ENCODE data around the gene CMSS1. TPM values are rescaled to one million over a fixed set of nuclear protein-coding genes. Genes with fewer than 3 reads are reported as not detected.

The CMSS1 gene
- total RNA-seq, 1 experiment from 2014 or later = 64.1 TPM

DNA sequence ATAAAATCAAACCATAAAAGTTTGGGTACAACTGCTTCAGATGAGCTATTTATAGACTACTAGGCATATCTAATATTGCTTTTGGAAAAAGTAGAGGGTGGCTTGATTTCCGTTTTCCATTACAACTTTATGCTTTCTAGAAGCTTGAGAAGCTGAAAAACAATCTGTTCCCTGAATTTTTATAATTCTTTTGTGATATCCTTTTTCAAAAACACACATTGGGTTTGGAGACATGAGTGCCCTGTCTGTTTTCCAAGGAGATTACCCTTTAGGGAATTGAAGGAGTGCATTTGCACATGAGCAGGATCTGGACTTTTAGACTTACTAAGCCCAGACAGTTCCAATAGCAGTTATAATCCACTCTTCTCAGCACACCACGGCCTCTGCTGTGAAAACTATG, 346.1 kb downstream of the CMSS1 start:
- Histone ChIP-seq H3K9me2 (ENCODE audit: insufficient read depth) (no peaks in the 10 kb centered on the region), H3K79me2 (ENCODE audit: insufficient read depth, low read length) (no peaks in the 10 kb centered on the region), H3K4me2 (ENCODE audit: low read length) (no peak overlapping the region), H3K9ac (ENCODE audit: low read length) (no peak overlapping the region), H3K36me3 (ENCODE audit: control insufficient read depth in 1 of 2, insufficient read depth in 2 of 2, low read length in 2 of 2) (peaks cover 0 to 2% of the 10 kb centered on the region in 2 experiments; a peak in 1 of 4 replicates), H3K4me1 (ENCODE audit: control insufficient read depth in 1 of 2, insufficient read depth in 2 of 2, low read length in 2 of 2) (no peaks in the 10 kb centered on the region), H3K27ac (ENCODE audit: low read depth, low read length) (no peak overlapping the region), H2AFZ (ENCODE audit: low read depth, low read length, poor library complexity, severe bottlenecking) (no peak overlapping the region), H4K20me1 (ENCODE audit: insufficient read depth) (no peaks in the 10 kb centered on the region), H3K4me3 (replicated peaks in 1 of 2; ENCODE audit: low read depth in 1 of 2, low read length in 2 of 2) (no peak overlapping the region), H3K27me3 (ENCODE audit: insufficient read depth, low read length) (no peaks in the 10 kb centered on the region), H3K9me3 (ENCODE audit: control insufficient read depth in 1 of 2, insufficient read depth in 1 of 2, low read depth in 1 of 2, low read length in 2 of 2) (no peaks in the 10 kb centered on the region)
- no TSS peak for BruUV-seq (replicated peaks)
- RAD21 ChIA-PET (ENCODE audit: low non-redundant PET in 1 of 2, low total read pairs in 2 of 2, uncharacterized antibody in 2 of 2, unreplicated experiment in 2 of 2) = no interaction called here
- CTCF ChIA-PET = no interaction called here
- TF ChIP-seq, protein P1, sequence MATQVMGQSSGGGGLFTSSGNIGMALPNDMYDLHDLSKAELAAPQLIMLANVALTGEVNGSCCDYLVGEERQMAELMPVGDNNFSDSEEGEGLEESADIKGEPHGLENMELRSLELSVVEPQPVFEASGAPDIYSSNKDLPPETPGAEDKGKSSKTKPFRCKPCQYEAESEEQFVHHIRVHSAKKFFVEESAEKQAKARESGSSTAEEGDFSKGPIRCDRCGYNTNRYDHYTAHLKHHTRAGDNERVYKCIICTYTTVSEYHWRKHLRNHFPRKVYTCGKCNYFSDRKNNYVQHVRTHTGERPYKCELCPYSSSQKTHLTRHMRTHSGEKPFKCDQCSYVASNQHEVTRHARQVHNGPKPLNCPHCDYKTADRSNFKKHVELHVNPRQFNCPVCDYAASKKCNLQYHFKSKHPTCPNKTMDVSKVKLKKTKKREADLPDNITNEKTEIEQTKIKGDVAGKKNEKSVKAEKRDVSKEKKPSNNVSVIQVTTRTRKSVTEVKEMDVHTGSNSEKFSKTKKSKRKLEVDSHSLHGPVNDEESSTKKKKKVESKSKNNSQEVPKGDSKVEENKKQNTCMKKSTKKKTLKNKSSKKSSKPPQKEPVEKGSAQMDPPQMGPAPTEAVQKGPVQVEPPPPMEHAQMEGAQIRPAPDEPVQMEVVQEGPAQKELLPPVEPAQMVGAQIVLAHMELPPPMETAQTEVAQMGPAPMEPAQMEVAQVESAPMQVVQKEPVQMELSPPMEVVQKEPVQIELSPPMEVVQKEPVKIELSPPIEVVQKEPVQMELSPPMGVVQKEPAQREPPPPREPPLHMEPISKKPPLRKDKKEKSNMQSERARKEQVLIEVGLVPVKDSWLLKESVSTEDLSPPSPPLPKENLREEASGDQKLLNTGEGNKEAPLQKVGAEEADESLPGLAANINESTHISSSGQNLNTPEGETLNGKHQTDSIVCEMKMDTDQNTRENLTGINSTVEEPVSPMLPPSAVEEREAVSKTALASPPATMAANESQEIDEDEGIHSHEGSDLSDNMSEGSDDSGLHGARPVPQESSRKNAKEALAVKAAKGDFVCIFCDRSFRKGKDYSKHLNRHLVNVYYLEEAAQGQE (IDR thresholded peaks at IDR 0.05; ENCODE audit: low read depth) = no peak
- intact Hi-C loops (cut with micrococcal nuclease) = no loop called here
- ATAC-seq (no peak), DNase-seq (ENCODE audit: low read depth, low spot score) (no peak)
- POLR2A ChIA-PET = no interaction called here

DNA sequence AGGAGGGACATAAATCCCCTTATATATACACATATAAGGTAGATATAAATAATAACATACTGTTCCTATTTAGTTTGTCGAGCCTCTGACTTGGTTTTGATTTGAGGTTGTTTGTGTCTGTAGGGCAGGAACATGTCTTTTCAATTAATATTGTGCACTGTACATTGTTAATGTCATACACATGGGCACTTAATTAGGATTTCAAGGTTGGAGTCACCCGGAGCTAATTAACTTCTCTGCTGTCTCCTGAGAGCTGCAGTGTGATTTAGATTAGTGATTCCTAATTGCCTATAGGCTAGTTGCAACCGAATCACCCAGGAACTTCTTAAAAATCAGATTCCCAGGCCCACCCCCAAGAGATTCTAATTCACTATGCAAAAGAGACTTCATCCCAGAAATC, 347.1 kb downstream of the CMSS1 start:
- ChIA-PET RAD21 (ENCODE audit: low non-redundant PET in 1 of 2, low total read pairs in 2 of 2, uncharacterized antibody in 2 of 2, unreplicated experiment in 2 of 2) (no interaction called here), POLR2A (no interaction called here), CTCF (no interaction called here)
- no peak overlapping the region for H3K4me2 ChIP-seq (ENCODE audit: low read length)
- no peaks in the 10 kb centered on the region for H3K27me3 ChIP-seq (ENCODE audit: insufficient read depth, low read length)
- intact Hi-C loops (cut with micrococcal nuclease) = no loop called here
- H3K9ac ChIP-seq (ENCODE audit: low read length) = no peak overlapping the region
- H3K9me3 ChIP-seq (ENCODE audit: control insufficient read depth in 1 of 2, insufficient read depth in 1 of 2, low read depth in 1 of 2, low read length in 2 of 2) = no peaks in the 10 kb centered on the region
- no peak overlapping the region for H2AFZ ChIP-seq (ENCODE audit: low read depth, low read length, poor library complexity, severe bottlenecking)
- H3K4me3 ChIP-seq (replicated peaks in 1 of 2; ENCODE audit: low read depth in 1 of 2, low read length in 2 of 2) = no peak overlapping the region
- no peak for TF ChIP-seq POLR2A (IDR thresholded peaks at IDR 0.05; ENCODE audit: borderline replicate concordance, extremely low read depth, insufficient read depth, insufficient read length)
- TF ChIP-seq POLR2AphosphoS5 (IDR thresholded peaks at IDR 0.05; ENCODE audit: low read depth, low read length) = no peak
- no peak for TF ChIP-seq EZH2 (IDR thresholded peaks at IDR 0.05)
- TF ChIP-seq, protein P2, sequence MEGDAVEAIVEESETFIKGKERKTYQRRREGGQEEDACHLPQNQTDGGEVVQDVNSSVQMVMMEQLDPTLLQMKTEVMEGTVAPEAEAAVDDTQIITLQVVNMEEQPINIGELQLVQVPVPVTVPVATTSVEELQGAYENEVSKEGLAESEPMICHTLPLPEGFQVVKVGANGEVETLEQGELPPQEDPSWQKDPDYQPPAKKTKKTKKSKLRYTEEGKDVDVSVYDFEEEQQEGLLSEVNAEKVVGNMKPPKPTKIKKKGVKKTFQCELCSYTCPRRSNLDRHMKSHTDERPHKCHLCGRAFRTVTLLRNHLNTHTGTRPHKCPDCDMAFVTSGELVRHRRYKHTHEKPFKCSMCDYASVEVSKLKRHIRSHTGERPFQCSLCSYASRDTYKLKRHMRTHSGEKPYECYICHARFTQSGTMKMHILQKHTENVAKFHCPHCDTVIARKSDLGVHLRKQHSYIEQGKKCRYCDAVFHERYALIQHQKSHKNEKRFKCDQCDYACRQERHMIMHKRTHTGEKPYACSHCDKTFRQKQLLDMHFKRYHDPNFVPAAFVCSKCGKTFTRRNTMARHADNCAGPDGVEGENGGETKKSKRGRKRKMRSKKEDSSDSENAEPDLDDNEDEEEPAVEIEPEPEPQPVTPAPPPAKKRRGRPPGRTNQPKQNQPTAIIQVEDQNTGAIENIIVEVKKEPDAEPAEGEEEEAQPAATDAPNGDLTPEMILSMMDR (IDR thresholded peaks at IDR 0.05 in 2 of 3, conservative IDR thresholded peaks at IDR 0.05 in 1 of 3; ENCODE audit: borderline replicate concordance in 1 of 3, insufficient read depth in 1 of 3, low read depth in 2 of 3, low read length in 2 of 3) = no peak
- TF ChIP-seq TCF7L2 (IDR thresholded peaks at IDR 0.05; ENCODE audit: borderline replicate concordance, extremely low read depth, insufficient read depth, insufficient read length) = no peak
- TF ChIP-seq, protein P3, sequence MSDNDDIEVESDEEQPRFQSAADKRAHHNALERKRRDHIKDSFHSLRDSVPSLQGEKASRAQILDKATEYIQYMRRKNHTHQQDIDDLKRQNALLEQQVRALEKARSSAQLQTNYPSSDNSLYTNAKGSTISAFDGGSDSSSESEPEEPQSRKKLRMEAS (IDR thresholded peaks at IDR 0.05) = no peak
- no peak for TF ChIP-seq YY1 (IDR thresholded peaks at IDR 0.05; ENCODE audit: extremely low read depth, insufficient replicate concordance, low read depth, low read length)
- no peak for TF ChIP-seq JUND (IDR thresholded peaks at IDR 0.05)
- no peak for DNase-seq (ENCODE audit: low read depth, low spot score)
- BruUV-seq (replicated peaks) = no TSS peak
- H3K4me1 ChIP-seq (ENCODE audit: control insufficient read depth in 1 of 2, insufficient read depth in 2 of 2, low read length in 2 of 2) = no peaks in the 10 kb centered on the region
- H4K20me1 ChIP-seq (ENCODE audit: insufficient read depth) = no peaks in the 10 kb centered on the region
- no peak overlapping the region for H3K27ac ChIP-seq (ENCODE audit: low read depth, low read length)
- no peaks in the 10 kb centered on the region for H3K9me2 ChIP-seq (ENCODE audit: insufficient read depth)
- H3K79me2 ChIP-seq (ENCODE audit: insufficient read depth, low read length) = no peaks in the 10 kb centered on the region
- ATAC-seq = no peak
- H3K36me3 ChIP-seq (ENCODE audit: control insufficient read depth in 1 of 2, insufficient read depth in 2 of 2, low read length in 2 of 2) = peaks cover 0 to 2% of the 10 kb centered on the region in 2 experiments; a peak in 1 of 4 replicates
